ENCODE data around the gene MYO3B.

Gene MYO3B

DNA sequence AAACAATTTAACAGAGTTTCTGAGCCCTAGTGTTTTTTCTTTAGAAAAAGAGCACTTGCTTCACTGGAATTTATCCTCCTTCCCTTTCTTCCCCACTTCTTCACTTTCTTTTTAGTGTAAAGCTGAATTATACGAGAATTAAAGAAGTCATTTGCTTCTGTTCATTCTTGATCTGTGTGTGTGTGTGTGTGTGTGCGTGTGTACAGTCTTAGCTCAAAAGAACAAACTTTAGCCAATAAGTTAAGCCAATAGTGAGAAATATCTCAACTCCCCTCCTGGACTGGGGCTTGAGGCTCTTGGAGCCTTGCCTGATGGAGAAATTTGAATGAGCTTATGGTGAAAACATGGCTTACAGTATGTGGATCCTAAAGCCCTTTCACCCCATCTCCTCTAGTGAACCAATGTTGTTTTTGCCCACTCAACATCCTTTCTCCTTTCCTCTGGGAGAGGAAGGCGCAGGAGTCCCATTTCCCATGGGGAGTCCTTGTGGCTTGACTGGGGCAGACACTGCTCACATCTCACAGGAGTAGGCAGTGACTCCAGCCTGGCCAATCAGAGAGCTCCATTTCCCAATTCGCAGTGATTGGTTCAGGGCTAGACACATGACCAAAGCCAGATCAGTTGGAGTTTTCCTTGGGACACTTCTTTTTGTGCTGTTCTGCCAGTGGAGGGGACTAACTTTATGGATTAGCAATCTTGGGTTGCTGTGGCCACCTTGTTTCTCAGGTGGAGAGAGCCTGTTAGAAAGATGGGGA is 16.3 kb upstream of the MYO3B start:
- DNase-seq (ENCODE audit: low read depth) = no peak
- H3K4me3 ChIP-seq (ENCODE audit: low read depth, low read length) = no peak overlapping the region
- TF ChIP-seq, protein P1, sequence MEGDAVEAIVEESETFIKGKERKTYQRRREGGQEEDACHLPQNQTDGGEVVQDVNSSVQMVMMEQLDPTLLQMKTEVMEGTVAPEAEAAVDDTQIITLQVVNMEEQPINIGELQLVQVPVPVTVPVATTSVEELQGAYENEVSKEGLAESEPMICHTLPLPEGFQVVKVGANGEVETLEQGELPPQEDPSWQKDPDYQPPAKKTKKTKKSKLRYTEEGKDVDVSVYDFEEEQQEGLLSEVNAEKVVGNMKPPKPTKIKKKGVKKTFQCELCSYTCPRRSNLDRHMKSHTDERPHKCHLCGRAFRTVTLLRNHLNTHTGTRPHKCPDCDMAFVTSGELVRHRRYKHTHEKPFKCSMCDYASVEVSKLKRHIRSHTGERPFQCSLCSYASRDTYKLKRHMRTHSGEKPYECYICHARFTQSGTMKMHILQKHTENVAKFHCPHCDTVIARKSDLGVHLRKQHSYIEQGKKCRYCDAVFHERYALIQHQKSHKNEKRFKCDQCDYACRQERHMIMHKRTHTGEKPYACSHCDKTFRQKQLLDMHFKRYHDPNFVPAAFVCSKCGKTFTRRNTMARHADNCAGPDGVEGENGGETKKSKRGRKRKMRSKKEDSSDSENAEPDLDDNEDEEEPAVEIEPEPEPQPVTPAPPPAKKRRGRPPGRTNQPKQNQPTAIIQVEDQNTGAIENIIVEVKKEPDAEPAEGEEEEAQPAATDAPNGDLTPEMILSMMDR (conservative IDR thresholded peaks at IDR 0.05; ENCODE audit: low read depth, low read length) = no peak

DNA sequence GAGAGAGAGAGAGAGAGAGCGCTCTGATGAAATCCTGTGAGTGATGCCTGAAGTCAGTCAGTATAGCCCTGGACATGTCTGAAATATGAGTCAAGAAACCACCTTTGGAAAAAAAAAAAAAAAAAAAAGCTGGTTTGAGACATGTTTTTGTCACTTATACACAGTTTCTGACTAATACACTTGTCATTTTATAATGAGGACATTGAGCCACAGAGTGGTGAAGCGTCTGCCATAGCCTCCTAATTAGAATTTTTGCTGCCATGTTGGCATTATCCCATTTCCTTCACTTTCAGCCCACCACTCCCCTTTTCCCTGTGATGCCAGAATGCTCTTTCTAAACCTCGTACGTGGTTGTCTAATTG is 15.7 kb upstream of the MYO3B start:
- no peak for DNase-seq (ENCODE audit: low read depth)
- no peak overlapping the region for H3K4me3 ChIP-seq (ENCODE audit: low read depth, low read length)
- TF ChIP-seq, protein P1 (conservative IDR thresholded peaks at IDR 0.05; ENCODE audit: low read depth, low read length) = no peak

DNA sequence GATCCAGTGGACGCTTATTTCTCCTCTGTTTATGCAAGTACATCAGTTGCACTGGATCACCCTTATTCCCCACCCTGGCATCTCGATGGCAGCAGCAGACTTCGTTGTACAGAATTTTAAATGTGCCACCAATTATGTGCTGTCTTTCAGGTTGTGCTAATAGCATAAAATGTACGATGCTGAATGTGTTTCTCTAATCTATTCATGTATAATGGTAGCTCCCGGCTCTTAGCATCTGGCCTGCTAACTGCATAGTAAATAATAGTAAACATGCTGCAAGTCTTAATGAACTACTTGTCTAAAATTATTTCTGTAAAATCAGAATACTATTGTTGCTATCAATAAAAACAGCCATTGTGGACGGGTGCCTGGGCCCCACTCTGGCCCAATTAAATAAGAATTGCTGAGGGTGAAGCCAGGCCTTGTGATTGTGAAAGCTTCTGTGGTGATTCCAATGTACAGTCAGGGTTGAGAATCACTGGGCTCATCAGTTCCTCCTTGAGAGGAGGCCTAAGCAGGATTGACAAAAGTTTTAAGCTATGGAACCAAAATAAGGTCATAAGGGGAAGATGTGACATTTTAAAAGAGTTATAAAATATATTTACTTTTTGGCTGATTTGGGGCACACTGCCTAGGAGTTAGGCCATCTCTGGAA is 14.4 kb upstream of the MYO3B start:
- no peak for DNase-seq (ENCODE audit: low read depth)
- TF ChIP-seq, protein P1 (conservative IDR thresholded peaks at IDR 0.05; ENCODE audit: low read depth, low read length) = no peak
- H3K4me3 ChIP-seq (ENCODE audit: low read depth, low read length) = no peak overlapping the region

DNA sequence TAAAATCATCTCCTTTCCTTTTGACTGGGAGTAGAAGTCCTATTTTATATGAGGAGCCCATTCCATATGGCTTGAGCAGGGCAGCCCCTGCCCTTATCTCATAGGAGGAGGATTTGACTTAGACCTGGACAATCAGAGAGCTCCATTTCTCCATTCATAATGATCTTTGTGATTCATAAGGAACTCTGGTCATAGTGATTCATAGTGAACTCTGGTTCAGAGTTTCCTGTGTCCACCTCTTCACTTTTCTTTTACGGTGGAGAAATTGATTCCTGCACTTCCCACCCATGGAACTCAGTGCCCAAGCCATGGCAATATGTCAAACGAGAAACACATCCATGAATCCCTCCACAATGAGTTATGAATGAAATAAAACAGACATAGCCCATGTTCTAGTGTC is 12.8 kb upstream of the MYO3B start:
- TF ChIP-seq, protein P1 (conservative IDR thresholded peaks at IDR 0.05; ENCODE audit: low read depth, low read length) = no peak
- DNase-seq (ENCODE audit: low read depth) = no peak
- H3K4me3 ChIP-seq (ENCODE audit: low read depth, low read length) = no peak overlapping the region

DNA sequence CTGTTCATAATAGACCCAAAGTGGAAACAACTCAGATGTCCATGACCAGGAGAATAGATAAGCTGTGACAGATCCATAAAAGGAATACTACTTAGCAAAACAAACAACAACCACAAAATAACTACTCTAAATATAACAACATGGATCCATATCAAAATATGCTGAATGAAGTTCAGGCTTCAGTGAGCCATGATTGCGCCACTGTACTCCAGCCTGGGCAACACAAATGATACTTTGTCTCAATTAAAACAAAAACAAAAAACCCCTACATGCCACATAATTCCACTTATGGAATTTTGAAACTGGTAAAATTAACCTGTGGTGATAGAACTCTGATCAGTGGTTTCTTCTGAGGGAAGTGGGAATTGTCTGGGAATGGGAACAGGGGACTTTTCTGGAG is 11.2 kb upstream of the MYO3B start:
- no peak overlapping the region for H3K4me3 ChIP-seq (ENCODE audit: low read depth, low read length)
- DNase-seq (ENCODE audit: low read depth) = no peak
- TF ChIP-seq, protein P1 (conservative IDR thresholded peaks at IDR 0.05; ENCODE audit: low read depth, low read length) = no peak

DNA sequence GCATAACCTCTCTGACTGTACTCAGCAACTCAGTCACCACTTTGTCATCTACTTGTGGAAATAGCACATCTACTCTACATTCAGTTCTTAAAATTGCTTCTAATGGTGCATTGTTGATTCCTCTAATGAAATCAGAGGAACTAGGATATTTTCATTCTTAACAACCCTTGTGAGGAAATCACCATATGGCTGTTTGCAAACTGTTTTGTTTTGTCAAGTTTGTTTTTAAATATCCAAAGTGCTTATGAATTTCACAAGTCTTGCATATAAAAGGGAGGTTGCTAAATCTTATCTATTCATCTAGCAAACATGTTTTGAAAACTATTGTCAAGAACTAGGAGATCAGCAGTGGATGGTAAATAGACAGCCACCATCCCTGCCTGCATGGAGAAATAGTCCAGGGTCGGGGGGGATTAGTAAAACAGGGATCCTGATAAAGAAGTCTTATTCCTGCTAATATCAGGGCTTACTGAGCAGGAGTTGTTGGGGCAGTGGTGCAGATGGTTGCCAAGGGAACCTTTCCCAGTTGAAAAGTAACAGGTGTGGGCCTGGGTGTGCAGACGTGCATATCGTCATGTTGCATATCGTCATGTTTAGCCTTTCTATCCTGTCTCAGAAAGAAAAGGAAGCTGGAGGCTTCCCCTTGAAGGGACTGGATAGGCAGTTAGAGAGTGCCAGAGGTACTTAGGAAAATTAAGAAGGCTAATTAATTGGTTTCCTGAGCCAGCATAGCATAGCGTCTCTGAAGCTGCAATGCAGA is 7.5 kb upstream of the MYO3B start:
- H3K4me3 ChIP-seq (ENCODE audit: low read depth, low read length) = no peak overlapping the region
- no peak for DNase-seq (ENCODE audit: low read depth)
- TF ChIP-seq, protein P1 (conservative IDR thresholded peaks at IDR 0.05; ENCODE audit: low read depth, low read length) = no peak
